Measurements from ENCODE around the gene CASZ1.

The CASZ1 gene

DNA sequence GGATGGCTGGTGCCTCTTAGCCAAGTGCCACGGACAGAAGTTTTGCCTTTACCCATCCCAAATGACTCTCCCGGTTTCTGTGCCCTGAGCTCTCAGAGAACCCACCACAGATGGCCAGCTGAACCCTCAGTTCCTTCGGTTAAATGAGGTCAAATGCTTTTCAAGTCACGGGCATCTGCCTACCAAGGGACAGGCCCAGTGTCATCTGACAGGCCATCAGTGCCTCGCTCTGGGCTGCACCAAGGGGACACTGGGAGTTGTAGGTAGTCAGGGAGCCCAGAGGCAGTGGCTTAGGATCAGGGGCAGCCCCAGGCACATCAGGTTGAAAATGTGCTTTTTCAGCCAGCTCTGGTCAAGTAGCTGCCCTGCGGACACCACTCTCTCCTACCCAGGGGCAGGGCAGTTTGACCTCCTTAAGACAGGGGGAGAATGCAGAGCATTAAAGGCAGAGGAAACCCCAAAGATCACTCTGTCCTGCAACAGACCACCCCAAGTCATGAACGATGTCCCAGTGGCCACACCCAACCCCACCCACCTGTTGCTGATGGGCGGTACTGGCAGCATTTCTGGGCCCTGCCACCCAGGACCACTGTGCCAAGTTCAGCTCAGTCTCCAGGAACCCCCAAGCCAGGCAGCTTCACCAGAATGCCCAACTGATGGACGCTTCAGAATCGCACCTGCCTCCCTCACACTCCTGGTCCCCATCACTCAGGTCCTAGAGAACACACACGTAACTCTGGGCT lies 60.7 kb downstream of the CASZ1 start:
- TF ChIP-seq POU2F2 (IDR thresholded peaks at IDR 0.05; ENCODE audit: low read depth, low read length) = no peak
- no peak for FAIRE-seq
- no peak for DNase-seq (ENCODE audit: insufficient read length, low spot score)

DNA sequence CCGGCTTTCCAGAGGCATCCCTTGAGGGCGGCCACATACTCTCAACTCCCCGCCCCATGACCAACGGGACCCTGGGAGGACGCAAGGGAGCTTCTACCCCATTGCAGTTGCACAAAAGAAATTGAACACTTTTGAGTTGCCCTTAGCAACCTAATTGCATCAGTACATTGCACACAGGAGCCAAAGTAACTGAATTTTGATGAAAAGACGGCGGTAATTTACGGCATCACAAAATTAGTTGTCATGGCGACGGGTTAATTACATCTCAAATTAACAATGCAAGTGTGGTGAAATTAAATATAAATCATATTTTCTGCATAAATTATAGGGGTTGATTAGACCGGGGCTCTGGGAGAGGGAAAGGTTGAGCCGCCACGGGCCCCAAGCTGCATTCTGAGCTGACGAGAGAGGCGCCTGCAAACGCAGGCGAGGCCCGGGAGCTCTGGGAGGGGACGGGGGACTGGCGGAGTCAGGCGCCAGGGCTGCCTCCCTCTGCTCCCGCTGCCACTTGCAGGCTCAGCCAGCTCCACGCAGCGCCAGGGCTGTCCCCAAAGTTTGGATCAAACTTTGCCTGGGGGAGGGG lies 61.4 kb downstream of the CASZ1 start:
- FAIRE-seq (no peak), DNase-seq (ENCODE audit: insufficient read length, low spot score) (no peak)
- TF ChIP-seq PAX5 (IDR thresholded peaks at IDR 0.05; ENCODE audit: insufficient read depth, low read length, severe bottlenecking) = no peak
- TF ChIP-seq SPI1 (IDR thresholded peaks at IDR 0.05; ENCODE audit: low read depth, low read length) = no peak
- no peak for TF ChIP-seq POLR2A (IDR thresholded peaks at IDR 0.05; ENCODE audit: low read depth, low read length)
- TF ChIP-seq POLR2AphosphoS5 (IDR thresholded peaks at IDR 0.05; ENCODE audit: low read depth, low read length) = no peak
- no peak for TF ChIP-seq POU2F2 (IDR thresholded peaks at IDR 0.05; ENCODE audit: low read depth, low read length)
- no peak for TF ChIP-seq TAF1 (IDR thresholded peaks at IDR 0.05; ENCODE audit: low read depth, low read length)

DNA sequence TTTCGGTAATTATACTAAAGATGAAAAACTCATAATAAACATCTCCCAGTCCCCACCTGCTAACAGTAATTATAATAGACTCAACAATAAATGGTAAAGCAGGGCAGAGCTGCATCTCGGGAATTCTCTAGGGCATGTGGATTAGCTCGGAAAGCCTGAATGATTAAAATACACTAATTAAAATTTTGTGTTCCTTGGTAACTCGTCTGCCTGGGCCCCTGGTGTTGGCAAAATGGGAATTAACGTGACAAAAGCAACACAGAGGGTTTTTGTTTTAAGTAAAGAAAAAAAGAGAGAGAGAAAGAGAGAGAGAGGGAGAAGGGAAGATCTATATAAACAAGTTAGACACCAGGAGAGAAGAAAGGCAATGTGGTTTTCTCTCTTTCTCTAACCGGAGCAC lies 62.1 kb downstream of the CASZ1 start:
- DNase-seq (ENCODE audit: insufficient read length, low spot score) (no peak), FAIRE-seq (no peak)
- TF ChIP-seq POLR2A (IDR thresholded peaks at IDR 0.05; ENCODE audit: low read depth, low read length) (no peak), TAF1 (IDR thresholded peaks at IDR 0.05; ENCODE audit: low read depth, low read length) (no peak)

DNA sequence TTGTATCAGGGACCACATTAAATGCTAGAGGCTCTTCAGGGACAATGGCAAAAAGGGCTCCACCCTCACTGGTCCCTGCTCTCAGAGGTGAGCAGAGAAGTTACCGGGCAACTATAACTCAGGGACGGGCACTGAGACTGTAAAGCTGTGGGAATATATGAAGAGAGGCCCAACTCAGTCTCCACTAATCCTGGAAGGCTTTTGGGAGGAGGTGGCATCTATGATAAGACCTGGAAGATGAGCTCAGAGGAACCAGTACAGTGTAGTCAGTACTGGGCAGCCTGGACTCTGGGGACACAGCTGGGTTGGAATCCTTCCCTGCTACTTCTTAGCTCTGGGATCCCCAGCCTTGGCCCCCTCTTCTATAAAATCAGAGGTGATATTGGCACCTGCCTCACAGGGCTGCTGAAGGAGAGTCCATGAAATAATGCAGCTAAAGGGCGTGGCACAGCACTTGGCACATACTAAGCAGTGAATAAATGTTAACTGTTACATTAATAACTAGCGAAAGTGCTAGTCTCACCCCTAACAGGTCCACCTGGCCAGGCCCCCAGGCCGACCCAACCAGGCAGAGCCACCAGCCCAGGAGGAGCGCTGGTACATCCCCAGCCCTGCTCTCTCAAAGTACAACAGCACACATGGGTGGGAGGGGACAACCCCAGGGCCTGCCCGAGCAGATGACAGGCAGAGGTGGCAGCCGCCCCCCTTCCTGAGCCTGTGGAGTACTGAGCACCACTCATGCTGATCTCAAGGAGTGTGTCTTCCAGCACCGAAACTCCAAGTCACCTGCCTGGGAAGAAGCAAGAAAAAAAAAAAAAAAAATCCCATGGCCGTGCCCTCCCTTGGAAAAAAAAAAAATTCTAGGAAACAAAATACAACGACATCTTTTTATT lies 62.7 kb downstream of the CASZ1 start:
- DNase-seq (ENCODE audit: insufficient read length, low spot score) (peak; percentile 53), FAIRE-seq (no peak)
- TF ChIP-seq TAF1 (IDR thresholded peaks at IDR 0.05; ENCODE audit: low read depth, low read length) = no peak
- no peak for TF ChIP-seq PAX5 (IDR thresholded peaks at IDR 0.05; ENCODE audit: insufficient read depth, low read length, severe bottlenecking)
- TF ChIP-seq SPI1 (IDR thresholded peaks at IDR 0.05; ENCODE audit: low read depth, low read length) = no peak
- no peak for TF ChIP-seq POLR2A (IDR thresholded peaks at IDR 0.05; ENCODE audit: low read depth, low read length)
- TF ChIP-seq POU2F2 (IDR thresholded peaks at IDR 0.05; ENCODE audit: low read depth, low read length) = no peak
- TF ChIP-seq POLR2AphosphoS5 (IDR thresholded peaks at IDR 0.05; ENCODE audit: low read depth, low read length) = no peak

DNA sequence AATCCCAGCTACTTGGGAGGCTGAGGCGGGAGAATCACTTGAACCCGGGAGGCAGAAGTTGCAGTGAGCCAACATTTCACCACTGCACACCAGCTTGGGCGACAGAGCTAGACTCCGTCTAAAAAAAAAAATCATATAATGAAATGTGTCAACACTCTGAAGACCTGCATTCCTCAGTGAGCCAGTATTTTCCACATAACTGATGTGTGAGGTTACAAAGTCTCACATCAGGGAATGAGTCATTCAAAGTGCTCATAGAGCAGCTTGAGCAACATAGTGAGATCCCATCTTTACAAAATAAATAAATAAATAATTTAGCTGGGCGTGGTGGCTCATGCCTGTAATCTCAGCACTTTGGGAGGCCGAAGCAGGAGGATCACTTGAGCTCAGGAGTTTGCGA lies 65.5 kb downstream of the CASZ1 start:
- DNase-seq (ENCODE audit: insufficient read length, low spot score) (no peak), FAIRE-seq (no peak)
- no peak for TF ChIP-seq POU2F2 (IDR thresholded peaks at IDR 0.05; ENCODE audit: low read depth, low read length)
- no peak for TF ChIP-seq POLR2AphosphoS5 (IDR thresholded peaks at IDR 0.05; ENCODE audit: low read depth, low read length)
- no peak for TF ChIP-seq POLR2A (IDR thresholded peaks at IDR 0.05; ENCODE audit: low read depth, low read length)
- TF ChIP-seq TAF1 (IDR thresholded peaks at IDR 0.05; ENCODE audit: low read depth, low read length) = no peak
- TF ChIP-seq PAX5 (IDR thresholded peaks at IDR 0.05; ENCODE audit: insufficient read depth, low read length, severe bottlenecking) = no peak
- TF ChIP-seq SPI1 (IDR thresholded peaks at IDR 0.05; ENCODE audit: low read depth, low read length) = no peak

DNA sequence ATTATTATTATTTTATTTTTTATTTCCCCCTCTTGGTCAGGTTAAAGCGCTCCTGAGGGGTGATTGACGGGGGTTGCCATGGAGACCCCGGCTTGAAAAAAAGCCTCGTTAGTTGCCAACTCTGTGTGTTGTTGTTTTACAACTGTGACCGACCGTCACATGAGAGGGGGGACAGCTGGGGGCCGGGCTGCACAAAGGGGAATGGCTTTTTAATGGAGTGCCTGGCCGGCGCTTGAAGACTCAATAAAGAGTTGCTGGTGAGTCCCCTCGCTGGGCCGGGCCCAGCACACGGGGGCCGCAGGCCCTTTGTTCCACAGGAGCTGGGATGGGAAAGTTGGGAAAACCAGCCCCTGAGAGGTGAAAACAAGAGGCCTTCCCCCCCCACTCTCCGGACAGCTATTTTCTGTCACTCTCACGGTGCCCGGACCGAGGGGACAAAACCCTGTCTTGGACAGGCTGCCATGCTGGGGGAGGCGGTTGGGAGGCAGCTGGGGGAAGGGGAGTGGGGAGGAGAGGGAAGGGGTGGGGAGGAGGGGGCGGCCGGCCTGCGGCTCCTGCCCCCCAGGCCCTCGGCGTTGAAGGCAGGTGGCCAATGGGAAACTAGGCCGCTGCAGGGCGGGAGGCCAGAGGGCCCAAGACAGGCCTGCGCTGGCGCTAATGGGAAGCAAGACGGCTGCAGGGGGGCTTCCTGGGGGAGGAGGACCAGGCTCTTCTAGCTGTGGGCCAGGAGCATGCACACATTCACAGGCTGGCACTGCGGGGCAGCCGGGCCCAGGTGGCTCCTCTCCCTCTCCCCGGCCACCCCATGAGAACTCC lies 67.6 kb downstream of the CASZ1 start:
- DNase-seq (ENCODE audit: insufficient read length, low spot score) = no peak
- no peak for FAIRE-seq

DNA sequence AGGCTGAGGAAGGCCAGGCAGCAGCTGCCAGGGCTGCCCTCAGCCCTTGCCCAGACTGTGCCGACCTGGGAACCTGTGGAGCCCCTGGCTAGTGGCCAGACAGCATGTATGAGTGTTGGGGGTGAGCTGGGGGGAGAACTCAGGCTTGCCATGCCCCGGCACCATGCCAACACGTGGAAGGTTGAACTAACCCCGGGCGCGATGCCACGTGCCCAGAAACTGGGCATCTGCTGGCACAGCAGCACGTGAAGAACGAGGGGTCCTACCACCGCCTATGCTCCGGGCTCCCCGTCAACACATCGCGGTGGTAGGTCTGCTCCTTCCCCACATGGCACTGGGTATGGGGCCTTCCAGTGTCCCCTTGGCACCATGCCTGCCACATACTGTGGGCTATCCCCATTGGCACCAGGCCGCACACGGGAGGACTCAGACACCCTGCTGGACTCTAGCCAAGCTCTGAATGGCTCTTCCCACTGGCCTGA lies 68.7 kb downstream of the CASZ1 start:
- FAIRE-seq = no peak
- no peak for DNase-seq (ENCODE audit: insufficient read length, low spot score)
- TF ChIP-seq PAX5 (IDR thresholded peaks at IDR 0.05; ENCODE audit: insufficient read depth, low read length, severe bottlenecking) (no peak), POLR2AphosphoS5 (IDR thresholded peaks at IDR 0.05; ENCODE audit: low read depth, low read length) (no peak), TAF1 (IDR thresholded peaks at IDR 0.05; ENCODE audit: low read depth, low read length) (no peak), POLR2A (IDR thresholded peaks at IDR 0.05; ENCODE audit: low read depth, low read length) (no peak), SPI1 (IDR thresholded peaks at IDR 0.05; ENCODE audit: low read depth, low read length) (no peak), POU2F2 (IDR thresholded peaks at IDR 0.05; ENCODE audit: low read depth, low read length) (no peak)

More for the DNA sequence above, 67.6 kb downstream of the CASZ1 start:
- TF ChIP-seq POLR2AphosphoS5 (IDR thresholded peaks at IDR 0.05; ENCODE audit: low read depth, low read length) (no peak), POU2F2 (IDR thresholded peaks at IDR 0.05; ENCODE audit: low read depth, low read length) (no peak), SPI1 (IDR thresholded peaks at IDR 0.05; ENCODE audit: low read depth, low read length) (no peak), TAF1 (IDR thresholded peaks at IDR 0.05; ENCODE audit: low read depth, low read length) (no peak), POLR2A (IDR thresholded peaks at IDR 0.05; ENCODE audit: low read depth, low read length) (no peak), PAX5 (IDR thresholded peaks at IDR 0.05; ENCODE audit: insufficient read depth, low read length, severe bottlenecking) (no peak)

DNA sequence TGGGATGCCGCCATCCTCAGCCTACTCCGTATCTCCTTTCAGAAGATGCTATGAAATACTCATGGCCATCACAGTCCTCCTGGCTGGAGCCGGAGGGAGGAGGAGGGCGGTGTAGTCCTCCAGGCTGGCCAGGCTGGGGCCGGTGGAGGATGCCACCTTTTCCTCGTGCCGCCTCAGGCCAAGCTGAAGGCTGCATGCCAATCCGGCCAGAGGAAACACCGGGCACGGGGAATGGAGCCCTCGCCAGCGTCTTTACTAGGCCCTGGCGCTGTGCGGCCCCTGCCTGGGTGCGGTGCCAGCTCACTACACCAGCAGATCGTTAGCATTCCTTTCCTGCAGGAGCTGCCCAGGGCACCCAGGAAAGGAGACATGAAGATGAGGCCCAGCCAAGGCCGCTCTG lies 70.1 kb downstream of the CASZ1 start:
- FAIRE-seq (no peak), DNase-seq (ENCODE audit: insufficient read length, low spot score) (no peak)
- no peak for TF ChIP-seq SPI1 (IDR thresholded peaks at IDR 0.05; ENCODE audit: low read depth, low read length)
- no peak for TF ChIP-seq POLR2AphosphoS5 (IDR thresholded peaks at IDR 0.05; ENCODE audit: low read depth, low read length)
